SK-N-SH (cell line): ENCODE results near the gene ZSWIM1. TPM values are rescaled to one million over a fixed set of nuclear protein-coding genes. Genes with fewer than 3 reads are reported as not detected.

Experiments used
- CTCF ChIA-PET: fragments of 300-600, 350-600 bp; formaldehyde crosslinking; extraction: SDS; loops from one replicate; lab custom pipeline; 2021; lab: Yijun Ruan, JAX
- POLR2A ChIA-PET: fragments of 350-600 bp; sonication (Branson Sonifier 250); formaldehyde crosslinking; extraction: SDS; loops from one replicate; lab custom pipeline; 2020; ENCODE audit warnings: antibody characterized with exemption, inconsistent platforms; lab: Yijun Ruan, JAX
- DNase-seq: peaks from one replicate; pipeline ENCODE4 v3.0.0; 2012
- H2AFZ ChIP-seq: fragments of 200-600 bp; sonication (generic); 2 replicates; pipeline ENCODE4 v1.8.1; 2016; ENCODE audit warnings: antibody characterized with exemption, mild to moderate bottlenecking, low read depth
- H3F3A ChIP-seq: fragments of 200-600 bp; sonication (generic); replicated peaks from 2 replicates; pipeline ENCODE3; 2016; ENCODE audit warnings: antibody characterized with exemption, mild to moderate bottlenecking; ENCODE audit not compliant: insufficient read depth
- H3K27ac ChIP-seq, 2 experiments: fragments of 200-500 bp in 1 of 2; fragments of 200-600 bp in 1 of 2; sonication (Bioruptor generic) in 1 of 2; sonication (generic), shearing (Covaris generic) in 1 of 2; 2 replicates each; pipeline versions ENCODE4 v1.5.1 to v1.6.1; 2014 to 2016; ENCODE audit warnings: low read depth in 2 of 2, inconsistent platforms in 1 of 2, low read length in 1 of 2, mild to moderate bottlenecking in 1 of 2, mixed read lengths in 1 of 2
- H3K27me3 ChIP-seq: fragments of 200-600 bp; sonication (generic), shearing (Covaris generic); 2 replicates; pipeline ENCODE4 v1.6.1; 2016; ENCODE audit warnings: mixed run types; ENCODE audit not compliant: insufficient read depth
- H3K36me3 ChIP-seq, 2 experiments: fragments of 200-500 bp in 1 of 2; fragments of 200-600 bp in 1 of 2; sonication (Bioruptor generic) in 1 of 2; sonication (generic) in 1 of 2; replicated peaks in 1 of 2; 2 replicates each; pipeline versions ENCODE3 to v1.5.1; 2014 to 2016; ENCODE audit warnings: low read length in 1 of 2, mild to moderate bottlenecking in 1 of 2; ENCODE audit not compliant: insufficient read depth in 2 of 2, control insufficient read depth in 1 of 2
- H3K4me1 ChIP-seq, 2 experiments: fragments of 200-500 bp in 1 of 2; fragments of 200-600 bp in 1 of 2; sonication (Bioruptor generic) in 1 of 2; sonication (generic), shearing (Covaris generic) in 1 of 2; 2 replicates each; pipeline versions ENCODE4 v1.5.1 to v1.6.1; 2014 to 2016; ENCODE audit warnings: low read depth in 1 of 2, low read length in 1 of 2, mixed run types in 1 of 2; ENCODE audit not compliant: insufficient read depth in 2 of 2, control insufficient read depth in 1 of 2
- H3K4me2 ChIP-seq: fragments of 200-600 bp; sonication (generic), shearing (Covaris generic); 2 replicates; pipeline ENCODE4 v1.6.1; 2017; ENCODE audit warnings: mixed run types
- H3K4me3 ChIP-seq, 2 experiments: fragments of 200-500 bp in 1 of 2; fragments of 200-600 bp in 1 of 2; sonication (Bioruptor generic) in 1 of 2; sonication (generic), shearing (Covaris generic) in 1 of 2; 2 replicates each; pipeline versions ENCODE4 v1.5.1 to v1.8.1; 2014 to 2016; ENCODE audit warnings: low read depth in 2 of 2, inconsistent platforms in 1 of 2, low read length in 1 of 2, mild to moderate bottlenecking in 1 of 2, mixed read lengths in 1 of 2, moderate library complexity in 1 of 2
- H3K79me2 ChIP-seq: fragments of 200-600 bp; sonication (generic); 2 replicates; pipeline ENCODE4 v1.8.1; 2017; ENCODE audit warnings: mild to moderate bottlenecking; ENCODE audit not compliant: insufficient read depth
- H3K9ac ChIP-seq: fragments of 200-600 bp; sonication (generic); 2 replicates; pipeline ENCODE4 v1.6.1; 2017; ENCODE audit warnings: mixed run types
- H3K9me2 ChIP-seq: fragments of 200-600 bp; sonication (generic); 2 replicates; pipeline ENCODE4 v1.6.1; 2017; ENCODE audit warnings: mixed run types
- H3K9me3 ChIP-seq: fragments of 200-600 bp; sonication (generic); 2 replicates; pipeline ENCODE4 v1.6.1; 2017; ENCODE audit warnings: mixed run types, mild to moderate bottlenecking, moderate library complexity
- H4K20me1 ChIP-seq: fragments of 200-600 bp; sonication (generic); 2 replicates; pipeline ENCODE4 v1.6.1; 2017; ENCODE audit warnings: mild to moderate bottlenecking, mixed run types; ENCODE audit not compliant: insufficient read depth
- CHD2 ChIP-seq: fragments of 150-350 bp; IDR thresholded peaks from 2 replicates; pipeline ENCODE4 v1.6.1; 2018; ENCODE audit warnings: low read length; ENCODE audit not compliant: partially characterized antibody
- EP300 ChIP-seq, 2 experiments: IDR thresholded peaks; 2 replicates each; pipeline versions ENCODE4 v1.4.0 to v1.6.1; 2012; ENCODE audit warnings: borderline replicate concordance in 1 of 2, low read depth in 1 of 2, low read length in 1 of 2
- FOXJ3 ChIP-seq: sonication (generic); formaldehyde crosslinking; IDR thresholded peaks from 2 replicates; pipeline ENCODE4 v1.5.1; 2020; ENCODE audit warnings: mild to moderate bottlenecking, missing genetic modification reagents
- FOXM1 ChIP-seq: IDR thresholded peaks from 2 replicates; pipeline ENCODE4 v1.4.0; 2012; ENCODE audit warnings: low read depth, mild to moderate bottlenecking
- GABPA ChIP-seq: IDR thresholded peaks from 2 replicates; pipeline ENCODE4 v1.4.0; 2012; ENCODE audit warnings: low read depth, mild to moderate bottlenecking
- GATA2 ChIP-seq: sonication (generic); formaldehyde crosslinking; IDR thresholded peaks from 2 replicates; pipeline ENCODE4 v1.5.0; 2020; ENCODE audit warnings: mild to moderate bottlenecking, missing genetic modification reagents
- MAX ChIP-seq: IDR thresholded peaks from 2 replicates; pipeline ENCODE4 v1.4.0; 2012; ENCODE audit warnings: low read depth
- MXI1 ChIP-seq: IDR thresholded peaks from 2 replicates; pipeline ENCODE4 v1.6.1; 2012; ENCODE audit warnings: mild to moderate bottlenecking, low read depth, low read length, improper control_type of control experiment
- NRF1 ChIP-seq: IDR thresholded peaks from 2 replicates; pipeline ENCODE4 v1.6.1; 2012; ENCODE audit warnings: low read depth, mild to moderate bottlenecking, low read length
- RFX5 ChIP-seq: IDR thresholded peaks from 2 replicates; pipeline ENCODE4 v1.6.1; 2012; ENCODE audit warnings: mild to moderate bottlenecking, improper control_type of control experiment, low read length
- SIN3A ChIP-seq: IDR thresholded peaks from 2 replicates; pipeline ENCODE4 v1.6.1; 2012; ENCODE audit warnings: low read depth, mild to moderate bottlenecking, low read length, moderate library complexity, borderline replicate concordance
- TAF1 ChIP-seq: IDR thresholded peaks from 2 replicates; pipeline ENCODE4 v1.6.1; 2012; ENCODE audit warnings: low read depth, mild to moderate bottlenecking, low read length, moderate library complexity, borderline replicate concordance
- WGBS: methylation state at CpG from one replicate; pipeline ENCODE4 v1.1.6; 2017; ENCODE audit warnings: low lambda C conversion rate; 5-methylcytosine and 5-hydroxymethylcytosine counted together
- polyA plus RNA-seq, 3 experiments: library from polyadenylated mRNA; depleted of rRNA; stranded (reverse); fragments of >200 nt; gene quantifications; 2 replicates each; pipeline ENCODE4 v1.2.3, GENCODE V29; 2012
- TF ChIP-seq, protein P1 (sequence below): IDR thresholded peaks from 2 replicates; pipeline ENCODE4; 2012
- TF ChIP-seq, protein P2 (sequence below): IDR thresholded peaks from 2 replicates; pipeline ENCODE4 v1.4.0; 2012; ENCODE audit warnings: low read depth, borderline replicate concordance

Gene ZSWIM1
- polyA plus RNA-seq, 1 of the 3 experiments (the other 2 are of a cell fraction): 1.8 TPM

DNA sequence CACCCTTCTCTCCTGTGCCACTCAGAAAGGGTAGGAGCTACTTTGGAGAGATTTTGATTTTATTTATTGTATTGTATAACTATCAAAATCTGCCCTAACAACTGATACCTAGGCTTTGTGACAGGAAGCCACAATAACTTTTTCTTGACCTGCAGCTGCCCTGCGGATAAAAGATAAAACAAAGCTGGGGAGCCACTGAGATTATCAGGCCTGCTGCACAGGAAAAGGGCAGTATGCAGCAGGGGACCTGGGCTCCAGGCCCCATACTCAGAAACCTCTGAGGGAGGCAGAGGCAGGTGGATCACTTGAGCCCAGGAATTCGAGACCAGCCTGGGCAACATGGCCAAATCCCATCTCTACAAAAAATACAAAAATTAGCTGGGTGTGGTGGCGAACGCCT lies 48.4 kb upstream of the ZSWIM1 start (continued):
- no peak for TF ChIP-seq MAX

- peak within 1 kb of the TSS; percentile 80 for H2AFZ ChIP-seq
- peaks cover 15% of the 10 kb centered on the region for H3F3A ChIP-seq
- peak within 1 kb of the TSS; percentile 72 for H3K9ac ChIP-seq
- no peaks in the 10 kb centered on the region for H4K20me1 ChIP-seq
- peaks cover 23% of the 10 kb centered on the region; the same call in 1 of the 2 replicates for H3K79me2 ChIP-seq
- DNase-seq: peak; percentile 93
- peak within 1 kb of the TSS; percentile 86 to 91 for H3K27ac ChIP-seq
- ChIA-PET POLR2A (interaction anchor here (0.5 to 1.4 kb wide), 10 partner anchors 13 to 1660 kb away, joined by 3 to 5 read pairs (median 4); partner anchors contain the start of genes DNTTIP1, UBE2C and WFDC3), CTCF (interaction anchor here (1.2 to 1.6 kb wide), 2 partner anchors 9 to 34 kb away, joined by 5 to 8 read pairs; no protein-coding TSS in a partner anchor)
- TF ChIP-seq, protein P1, sequence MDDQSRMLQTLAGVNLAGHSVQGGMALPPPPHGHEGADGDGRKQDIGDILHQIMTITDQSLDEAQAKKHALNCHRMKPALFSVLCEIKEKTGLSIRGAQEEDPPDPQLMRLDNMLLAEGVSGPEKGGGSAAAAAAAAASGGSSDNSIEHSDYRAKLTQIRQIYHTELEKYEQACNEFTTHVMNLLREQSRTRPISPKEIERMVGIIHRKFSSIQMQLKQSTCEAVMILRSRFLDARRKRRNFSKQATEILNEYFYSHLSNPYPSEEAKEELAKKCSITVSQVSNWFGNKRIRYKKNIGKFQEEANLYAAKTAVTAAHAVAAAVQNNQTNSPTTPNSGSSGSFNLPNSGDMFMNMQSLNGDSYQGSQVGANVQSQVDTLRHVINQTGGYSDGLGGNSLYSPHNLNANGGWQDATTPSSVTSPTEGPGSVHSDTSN: 0 out of 2 replicates have a peak, but pooled peaks have one; percentile 10
- TF ChIP-seq NRF1: 0 out of 2 replicates have a peak, but pooled peaks have one; percentile 27
- peak; percentile 43 for TF ChIP-seq CHD2
- TF ChIP-seq FOXM1: no peak
- TF ChIP-seq EP300 (IDR thresholded peaks at IDR 0.05; ENCODE audit: borderline replicate concordance in 1 of 2, low read depth in 1 of 2, low read length in 1 of 2): no peak
- no peak for TF ChIP-seq GABPA
- TF ChIP-seq MXI1: 0 out of 2 replicates have a peak, but pooled peaks have one; percentile 18
- TF ChIP-seq SIN3A: no peak
- peak; percentile 72; the same call in 1 of the 2 replicates for TF ChIP-seq TAF1
- TF ChIP-seq RFX5: no peak; the same call in 1 of the 2 replicates
- TF ChIP-seq, protein P2, sequence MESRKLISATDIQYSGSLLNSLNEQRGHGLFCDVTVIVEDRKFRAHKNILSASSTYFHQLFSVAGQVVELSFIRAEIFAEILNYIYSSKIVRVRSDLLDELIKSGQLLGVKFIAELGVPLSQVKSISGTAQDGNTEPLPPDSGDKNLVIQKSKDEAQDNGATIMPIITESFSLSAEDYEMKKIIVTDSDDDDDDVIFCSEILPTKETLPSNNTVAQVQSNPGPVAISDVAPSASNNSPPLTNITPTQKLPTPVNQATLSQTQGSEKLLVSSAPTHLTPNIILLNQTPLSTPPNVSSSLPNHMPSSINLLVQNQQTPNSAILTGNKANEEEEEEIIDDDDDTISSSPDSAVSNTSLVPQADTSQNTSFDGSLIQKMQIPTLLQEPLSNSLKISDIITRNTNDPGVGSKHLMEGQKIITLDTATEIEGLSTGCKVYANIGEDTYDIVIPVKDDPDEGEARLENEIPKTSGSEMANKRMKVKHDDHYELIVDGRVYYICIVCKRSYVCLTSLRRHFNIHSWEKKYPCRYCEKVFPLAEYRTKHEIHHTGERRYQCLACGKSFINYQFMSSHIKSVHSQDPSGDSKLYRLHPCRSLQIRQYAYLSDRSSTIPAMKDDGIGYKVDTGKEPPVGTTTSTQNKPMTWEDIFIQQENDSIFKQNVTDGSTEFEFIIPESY: peak; percentile 68; the same call in 1 of the 2 replicates
- no peak for TF ChIP-seq FOXJ3
- no peak for TF ChIP-seq GATA2 (CRISPR knock-in tag)
- peak within 1 kb of the TSS; percentile 68 to 85 for H3K4me3 ChIP-seq
- 26% methylated on average over 15 of the region's 35 CpGs for WGBS
- H3K9me2 ChIP-seq: no peaks in the 10 kb centered on the region
- no peaks in the 10 kb centered on the region for H3K9me3 ChIP-seq
- peak within 1 kb of the TSS; percentile 97 for H3K4me2 ChIP-seq
- H3K4me1 ChIP-seq: peaks cover 8 to 31% of the 10 kb centered on the region in 2 experiments; a peak in 3 of 4 replicates
- no peaks in the 10 kb centered on the region for H3K27me3 ChIP-seq
- peaks cover 3 to 4% of the 10 kb centered on the region in 2 experiments for H3K36me3 ChIP-seq
These were observed 47.8 kb upstream of the ZSWIM1 start, which contains the start of gene SNX21 for GRCh38 chr20:45833030-45833882. SNX21 (plus strand) TSS chr20:45833799; CDS start chr20:45833920, 121 bp downstream.
